ENCODE data around the gene MYH9.

GRCh38 chr22:36287881-36288515 is 99.8 kb downstream of the MYH9 start:
- TF ChIP-seq CTCF (conservative IDR thresholded peaks at IDR 0.05 in 1 of 2, IDR thresholded peaks at IDR 0.05 in 1 of 2; ENCODE audit: extremely low read depth in 1 of 2, insufficient read depth in 1 of 2, low read depth in 1 of 2, low read length in 2 of 2) (no peak), EZH2 (IDR thresholded peaks at IDR 0.05; ENCODE audit: borderline replicate concordance, low read length) (no peak)

All from mammary epithelial cell (primary cell).